GM12892 (cell line): ENCODE measurements around the gene ERC1.
"Not testable (repeated sequence)": the region's sequence is repeated elsewhere in the genome, so short reads cannot be mapped to it uniquely, and the experiment has no call there.

ENCODE experiments used
- DNase-seq: peaks from one replicate; pipeline ENCODE4 v3.0.0; 2011; ENCODE audit not compliant: insufficient read length
- FAIRE-seq: peaks from 2 replicates; lab custom pipeline; 2011; peaks lifted over from hg19 to GRCh38; lab: Jason Lieb, UNC
- POLR2A ChIP-seq: IDR thresholded peaks from 2 replicates; pipeline ENCODE4 v1.6.1; 2011; ENCODE audit warnings: low read depth, low read length, control low read depth
- POLR2AphosphoS5 ChIP-seq: IDR thresholded peaks from 2 replicates; pipeline ENCODE4 v1.6.1; 2011; ENCODE audit warnings: low read depth, low read length, control low read depth
- TAF1 ChIP-seq: IDR thresholded peaks from 2 replicates; pipeline ENCODE4 v1.6.1; 2011; ENCODE audit warnings: low read depth, mild to moderate bottlenecking, control low read depth, low read length, borderline replicate concordance

ERC1 gene

GRCh38 chr12:989751-990660 is 1.0 kb upstream of the ERC1 start:
- FAIRE-seq: peak; percentile 78
- TF ChIP-seq POLR2AphosphoS5: no peak
- TF ChIP-seq POLR2A: no peak
- TF ChIP-seq TAF1: no peak
- DNase-seq: peak; percentile 31

GRCh38 chr12:991350-992333 is 619 bp downstream of the ERC1 start:
- no peak for DNase-seq
- FAIRE-seq: peak; percentile 30
- TF ChIP-seq TAF1 (no peak), POLR2AphosphoS5 (no peak), POLR2A (no peak)

GRCh38 chr12:992647-993046 is 1.6 kb downstream of the ERC1 start:
- TF ChIP-seq TAF1 (no peak), POLR2A (no peak), POLR2AphosphoS5 (no peak)
- DNase-seq (no peak), FAIRE-seq (no peak)

GRCh38 chr12:996881-997280 is 5.9 kb downstream of the ERC1 start:
- no peak for FAIRE-seq
- TF ChIP-seq TAF1: no peak
- TF ChIP-seq POLR2A: no peak
- no peak for TF ChIP-seq POLR2AphosphoS5
- DNase-seq: no peak

GRCh38 chr12:997505-997904 is 6.5 kb downstream of the ERC1 start:
- DNase-seq (no peak), FAIRE-seq (no peak)
- TF ChIP-seq TAF1 (no peak), POLR2A (no peak), POLR2AphosphoS5 (no peak)

- TF ChIP-seq POLR2A (no peak), POLR2AphosphoS5 (no peak), TAF1 (no peak)
- peak; percentile 81 for FAIRE-seq
- no peak for DNase-seq
Observed at GRCh38 chr12:998020-998874, 7.2 kb downstream of the ERC1 start.

GRCh38 chr12:999736-1000135 is 8.7 kb downstream of the ERC1 start:
- not testable (repeated sequence) for DNase-seq, FAIRE-seq

GRCh38 chr12:1001507-1001906 is 10.5 kb downstream of the ERC1 start:
- FAIRE-seq: no peak
- TF ChIP-seq POLR2A (no peak), POLR2AphosphoS5 (no peak), TAF1 (no peak)
- no peak for DNase-seq

- DNase-seq (no peak), FAIRE-seq (no peak)
- TF ChIP-seq POLR2A (no peak), POLR2AphosphoS5 (no peak), TAF1 (no peak)
Observed at GRCh38 chr12:1003600-1004271, 12.7 kb downstream of the ERC1 start.

- TF ChIP-seq TAF1 (no peak), POLR2A (no peak), POLR2AphosphoS5 (no peak)
- DNase-seq (no peak), FAIRE-seq (no peak)
Observed at GRCh38 chr12:1006255-1006654, 15.2 kb downstream of the ERC1 start.
